Measurements from ENCODE around the gene LPP.

The LPP gene

DNA sequence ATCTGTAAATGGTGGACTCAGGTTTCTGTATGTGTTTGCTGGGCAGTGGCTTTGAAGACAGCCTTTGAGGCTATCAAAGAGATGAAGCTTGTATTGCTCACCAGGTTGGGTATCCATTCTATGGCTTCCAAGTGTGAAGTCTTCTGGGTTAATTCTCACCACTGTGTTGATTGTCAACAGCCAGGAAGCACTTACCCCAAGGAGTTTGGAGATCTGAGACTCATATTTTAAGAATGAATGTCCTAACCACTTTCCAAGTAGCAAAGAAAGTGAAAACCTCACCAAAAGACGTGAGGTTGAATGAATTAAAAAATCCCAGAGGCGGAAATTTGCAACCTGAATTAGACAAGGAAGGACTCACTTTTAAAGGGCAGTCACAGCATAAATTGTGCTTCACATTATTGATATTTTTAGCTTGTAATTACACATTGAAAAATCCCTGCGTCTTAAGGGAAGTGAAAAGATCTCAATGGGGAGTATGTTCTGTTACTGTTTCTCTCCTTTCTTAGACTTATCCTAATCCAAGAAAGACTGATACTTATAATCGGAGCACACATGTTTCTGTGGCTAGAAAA lies 713.8 kb downstream of the LPP start:
- DNase-seq (ENCODE audit: low read depth in 2 of 2) = no peak

DNA sequence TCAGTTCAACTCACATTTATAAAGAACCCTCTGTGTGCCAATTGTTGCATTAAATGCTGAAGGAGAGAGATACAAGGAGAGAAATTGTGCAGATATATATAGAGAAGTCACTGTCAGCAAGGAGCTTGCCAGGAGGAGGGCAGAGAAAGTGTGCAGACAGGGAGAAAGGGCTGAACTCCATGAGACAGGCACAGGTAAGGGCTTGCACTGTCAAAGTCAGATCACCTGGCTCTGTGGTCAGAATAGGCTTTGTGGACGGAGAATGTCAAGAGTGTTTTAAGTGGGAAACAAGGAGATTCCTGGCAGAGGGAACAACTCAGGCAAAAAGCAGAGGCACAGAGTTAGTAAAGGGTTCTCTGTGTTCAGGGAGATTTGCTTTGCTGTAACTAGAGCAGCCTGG lies 714.8 kb downstream of the LPP start:
- DNase-seq (ENCODE audit: low read depth in 2 of 2) = no peak

DNA sequence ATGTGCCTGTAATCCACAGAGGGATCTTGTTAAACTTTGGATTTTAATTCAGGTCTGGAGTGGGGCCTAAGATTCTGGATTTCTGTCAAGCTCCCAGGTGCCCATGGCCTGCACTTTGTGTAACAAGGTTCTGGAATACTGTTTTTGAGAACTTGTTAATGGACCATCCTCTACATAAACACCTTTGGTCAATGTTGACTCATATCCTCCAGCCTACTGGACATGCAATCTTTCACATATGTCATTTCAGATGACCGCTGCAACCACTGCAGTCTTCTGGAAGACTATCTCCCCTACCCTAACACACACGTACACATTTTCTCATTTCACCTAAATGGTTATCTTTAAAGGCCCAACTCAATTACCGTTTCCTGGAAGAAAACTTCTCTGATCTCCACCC lies 715.7 kb downstream of the LPP start:
- no peak for DNase-seq (ENCODE audit: low read depth in 2 of 2)

DNA sequence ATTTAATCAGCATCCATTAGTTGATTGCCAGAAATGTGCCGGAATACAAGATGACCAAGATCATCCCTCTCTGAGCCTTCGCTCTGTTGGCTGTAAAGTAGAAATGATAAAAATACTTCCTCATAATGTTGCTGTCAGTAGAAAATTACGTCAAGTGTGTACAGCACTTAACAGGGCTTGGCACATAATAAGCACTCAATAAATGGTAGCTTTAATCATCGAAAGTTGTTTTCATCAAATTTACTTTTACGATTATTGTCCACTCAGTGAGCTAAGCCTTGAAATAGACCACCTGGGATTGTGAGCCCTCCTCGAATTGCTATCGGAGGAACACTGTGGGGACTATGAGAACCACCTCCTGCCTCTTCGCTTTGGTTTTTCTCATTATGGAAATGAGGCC lies 716.5 kb downstream of the LPP start:
- no peak for DNase-seq (ENCODE audit: low read depth in 2 of 2)

DNA sequence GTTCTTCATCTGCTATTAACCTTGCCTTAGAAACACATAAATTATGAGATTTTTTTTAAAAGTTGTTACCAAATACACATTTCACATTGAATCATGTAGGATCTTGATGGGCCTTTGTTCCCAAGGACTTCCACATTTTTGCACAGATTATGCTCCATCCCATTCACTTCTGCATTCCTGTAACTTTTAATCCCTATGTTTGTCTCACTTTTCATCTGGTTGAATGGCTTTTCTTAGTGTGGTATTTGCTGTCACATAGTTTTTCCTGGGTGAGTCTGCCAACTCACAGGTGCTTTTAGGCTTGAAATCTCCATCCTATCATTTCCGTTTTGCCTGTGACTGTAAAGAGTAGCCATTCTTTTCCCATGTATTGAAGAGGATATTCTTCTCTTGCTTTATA lies 720.6 kb downstream of the LPP start:
- no peak for DNase-seq (ENCODE audit: low read depth in 2 of 2)

DNA sequence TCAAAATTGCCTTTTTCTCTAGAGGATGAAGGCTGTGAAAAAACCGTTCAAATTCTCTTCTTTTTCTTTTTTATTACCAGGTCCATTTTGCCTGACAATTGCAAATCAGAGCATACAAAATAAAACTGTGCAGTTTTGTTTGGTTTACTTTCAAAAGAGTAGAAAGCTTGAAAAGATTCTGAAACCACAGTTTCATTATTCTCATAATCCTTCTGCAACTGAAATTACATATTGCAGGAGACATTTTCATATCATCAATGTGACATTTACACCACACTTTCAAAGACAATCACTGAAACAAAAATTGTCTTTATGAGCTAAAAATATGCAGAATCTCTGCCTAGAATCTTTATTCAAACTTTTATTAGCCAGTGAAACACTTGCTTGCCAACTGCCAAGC lies 721.5 kb downstream of the LPP start:
- DNase-seq (ENCODE audit: low read depth in 2 of 2) = no peak

DNA sequence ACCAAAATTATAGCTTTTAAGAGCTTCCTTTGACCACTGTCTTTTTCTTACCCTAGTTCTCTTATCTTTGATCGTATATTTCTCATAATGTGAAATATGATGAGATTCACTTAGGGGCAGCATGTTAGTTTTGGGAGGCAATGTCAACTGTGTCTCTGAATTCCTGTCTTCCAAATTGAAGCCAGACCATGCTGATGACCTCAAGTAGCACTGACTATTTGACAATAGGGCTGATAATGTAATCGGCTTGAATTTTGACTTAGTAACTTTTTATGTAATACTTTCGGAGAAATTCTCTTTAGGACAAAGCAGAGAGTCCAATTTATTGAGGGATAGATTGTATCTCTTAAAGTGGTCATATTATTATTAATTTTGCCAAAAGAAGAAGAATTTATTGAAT lies 722.4 kb downstream of the LPP start:
- DNase-seq (ENCODE audit: low read depth in 2 of 2) = no peak

DNA sequence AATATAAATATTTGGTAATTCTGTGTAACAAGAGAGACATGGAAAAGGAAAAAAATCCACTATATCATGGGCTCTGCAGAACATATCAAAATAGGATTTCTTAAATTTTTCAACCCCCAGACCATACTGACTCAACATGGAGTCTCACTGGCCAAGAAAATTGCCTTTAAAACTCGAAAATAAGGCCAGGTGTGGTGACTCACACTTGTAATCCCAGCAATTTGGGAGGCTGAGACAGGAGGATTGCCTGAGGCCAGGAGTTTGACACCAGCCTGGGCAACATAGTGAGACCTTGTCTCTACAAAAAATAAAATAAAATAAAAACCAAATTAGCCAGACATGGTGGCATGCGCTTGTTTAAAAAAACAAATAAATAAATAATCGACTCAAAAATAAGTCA lies 723.4 kb downstream of the LPP start:
- no peak for DNase-seq (ENCODE audit: low read depth in 2 of 2)

DNA sequence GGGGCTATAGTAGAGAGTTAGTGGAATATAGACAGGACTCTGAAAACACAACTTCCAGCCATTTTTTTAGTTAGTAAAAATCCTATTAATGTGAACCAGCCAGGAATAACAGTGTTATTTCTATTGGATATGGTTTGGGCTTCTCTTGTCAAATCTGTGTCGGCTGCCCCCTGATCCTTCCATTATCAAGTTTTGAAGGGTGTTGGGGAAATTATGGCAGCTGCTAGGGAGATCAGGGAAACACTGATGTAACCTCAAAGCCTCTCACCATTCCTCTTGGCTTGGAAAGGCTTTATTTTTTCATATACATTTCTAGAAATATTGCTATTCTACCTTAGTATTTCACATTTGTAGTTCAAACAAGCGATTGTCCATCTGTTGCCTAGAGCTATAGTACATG lies 724.1 kb downstream of the LPP start:
- no peak for DNase-seq (ENCODE audit: low read depth in 2 of 2)

DNA sequence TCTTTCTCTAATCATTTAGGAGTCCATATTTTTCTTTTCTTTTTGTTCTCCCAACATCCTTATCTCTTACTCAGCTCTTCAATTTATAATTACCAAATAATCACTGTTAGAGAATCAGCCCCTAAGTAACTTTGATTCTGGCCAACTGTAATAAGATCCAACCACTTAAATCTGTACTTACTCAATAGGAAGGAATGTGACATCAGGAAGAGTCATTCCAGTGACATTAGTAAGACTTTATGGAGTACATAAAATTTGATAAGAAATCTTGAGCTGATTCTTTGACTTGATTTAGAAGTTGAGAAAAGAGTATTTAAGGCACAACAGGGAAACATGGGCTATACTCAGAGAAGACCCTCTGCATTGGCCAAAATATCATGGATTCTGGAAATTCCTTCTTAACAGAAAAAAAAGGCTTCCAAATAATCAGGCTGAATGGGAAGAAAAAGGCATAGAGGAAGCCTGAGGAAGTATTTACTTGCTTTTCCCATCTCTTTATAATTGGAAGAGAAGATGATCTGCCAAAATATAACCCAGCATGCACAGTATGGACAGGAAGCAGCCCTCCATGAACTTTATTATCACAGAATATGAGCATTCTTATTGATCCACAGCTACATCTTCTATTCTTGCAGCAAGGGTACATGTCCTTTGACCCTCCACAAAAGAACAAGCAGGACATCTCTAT lies 728.1 kb downstream of the LPP start:
- DNase-seq (ENCODE audit: low read depth in 2 of 2) = no peak

DNA sequence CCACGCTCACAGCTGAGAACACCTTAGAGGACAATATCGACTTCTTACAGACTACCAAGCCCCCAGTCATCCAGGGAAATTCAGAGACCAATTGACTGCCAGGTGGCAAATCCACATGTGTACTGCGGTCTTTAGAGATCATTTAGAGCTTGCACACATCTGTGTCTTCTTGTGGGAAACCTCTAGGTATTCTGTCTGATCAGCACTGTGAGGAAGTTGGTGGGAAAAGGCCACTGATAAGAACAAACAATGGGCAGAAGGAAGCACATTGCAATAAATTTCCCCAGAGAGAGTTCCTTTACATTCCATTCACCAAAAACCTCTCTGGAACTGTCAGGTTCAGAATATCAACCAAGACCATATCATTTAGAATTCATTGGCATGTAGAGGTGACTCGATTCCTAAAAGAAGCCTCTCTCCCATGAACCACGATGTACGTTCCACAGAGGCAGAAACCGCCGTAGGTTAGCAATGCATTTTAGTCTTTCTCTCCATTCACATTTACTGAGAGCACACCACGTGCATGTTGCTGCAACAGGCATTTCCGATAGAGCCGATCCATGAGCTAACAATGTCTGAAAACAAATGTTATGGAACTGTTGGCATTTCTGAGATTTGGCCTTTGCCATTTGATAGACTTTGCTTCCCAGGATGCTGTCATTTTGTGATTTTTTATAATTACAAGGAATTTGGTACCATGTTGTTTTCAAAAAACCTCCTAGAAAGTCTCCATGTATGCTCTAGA lies 730.5 kb downstream of the LPP start:
- DNase-seq (ENCODE audit: low read depth in 2 of 2) = no peak

DNA sequence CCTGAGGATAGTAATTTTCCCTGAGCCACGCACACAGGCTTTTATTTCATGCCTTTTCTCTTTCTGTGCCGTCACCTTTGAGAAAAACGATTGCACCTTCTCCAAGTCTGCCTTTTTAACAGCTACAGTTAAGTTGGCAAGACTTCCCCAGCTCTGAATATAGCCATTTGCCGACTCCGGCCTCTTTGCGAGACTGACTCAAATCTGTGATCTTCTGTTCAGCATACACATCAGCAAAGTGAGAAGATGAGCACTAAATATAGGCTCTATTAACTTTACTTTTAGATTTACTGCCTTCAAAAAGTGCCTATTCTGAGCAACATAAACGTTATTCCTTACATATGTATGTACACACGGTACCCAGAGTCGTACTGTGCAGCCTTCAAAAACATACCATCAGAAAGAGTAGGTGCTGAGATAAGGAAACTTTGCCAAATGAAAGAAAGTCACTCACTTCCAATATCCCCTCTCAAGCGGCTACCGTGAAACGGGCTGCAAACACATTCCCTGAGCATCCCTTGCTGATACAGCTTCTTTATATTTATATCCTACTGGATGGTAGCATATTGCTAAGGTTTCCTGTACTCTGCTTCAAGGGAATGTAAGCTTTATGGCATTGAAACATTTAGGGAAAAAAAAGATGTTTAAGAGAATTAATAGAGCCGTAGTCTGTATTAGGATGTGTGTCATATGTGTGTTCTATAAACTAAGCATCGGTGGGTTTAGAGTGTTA lies 734.5 kb downstream of the LPP start:
- DNase-seq (ENCODE audit: low read depth in 2 of 2) = no peak

DNA sequence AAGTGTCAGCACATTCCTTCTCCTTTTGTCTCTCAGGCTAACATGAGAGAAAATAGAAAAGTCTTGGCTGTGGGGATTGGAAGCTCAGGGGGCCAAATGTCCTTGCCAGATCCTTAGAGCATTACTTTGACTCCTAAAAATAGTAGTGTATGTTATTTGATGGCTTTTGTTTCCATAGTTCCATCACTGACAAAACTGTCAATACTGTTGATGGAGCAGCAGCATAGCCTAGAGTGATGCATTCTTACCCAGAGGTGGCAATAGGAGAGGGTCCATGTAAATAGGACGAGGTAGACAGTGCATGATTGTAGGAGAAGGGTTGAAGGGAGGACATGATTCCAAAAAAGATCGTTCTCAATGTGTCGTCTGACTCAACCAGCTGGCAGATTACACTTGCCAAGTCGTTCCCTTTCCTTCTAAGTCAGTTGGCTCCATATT lies 735.1 kb downstream of the LPP start:
- no peak for DNase-seq (ENCODE audit: low read depth in 2 of 2)

DNA sequence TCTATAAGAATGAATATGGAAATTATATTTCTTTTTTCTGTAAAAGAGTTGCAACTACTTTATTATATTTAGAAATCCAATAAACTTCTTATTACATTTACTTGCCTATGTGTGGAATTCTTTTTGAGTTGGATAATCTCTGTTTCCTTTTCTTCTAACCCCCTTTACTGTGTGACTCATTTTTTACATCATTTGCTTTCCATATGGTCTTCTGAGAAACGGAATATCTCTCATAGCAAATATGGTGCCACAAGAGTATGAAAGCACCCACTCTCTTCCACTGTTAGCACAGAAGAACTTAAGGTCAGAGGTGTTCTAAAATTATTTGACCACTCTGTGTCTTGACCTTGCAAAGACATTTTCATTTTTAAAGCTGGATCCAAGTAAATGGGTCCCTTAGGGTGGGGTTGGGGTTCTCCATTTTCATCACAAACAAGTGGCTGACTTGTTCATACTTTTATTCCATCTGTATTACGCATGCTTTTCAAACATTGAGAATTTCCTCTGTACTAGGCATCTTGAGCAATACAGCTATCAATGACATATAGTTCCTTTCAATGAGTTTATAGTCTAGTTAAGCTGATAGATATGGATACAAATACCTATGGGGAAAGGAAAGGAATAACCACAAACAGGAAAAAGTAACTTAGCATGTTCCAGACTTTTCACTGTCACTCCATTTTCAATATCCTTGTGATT lies 736.8 kb downstream of the LPP start:
- no peak for DNase-seq (ENCODE audit: low read depth in 2 of 2)

DNA sequence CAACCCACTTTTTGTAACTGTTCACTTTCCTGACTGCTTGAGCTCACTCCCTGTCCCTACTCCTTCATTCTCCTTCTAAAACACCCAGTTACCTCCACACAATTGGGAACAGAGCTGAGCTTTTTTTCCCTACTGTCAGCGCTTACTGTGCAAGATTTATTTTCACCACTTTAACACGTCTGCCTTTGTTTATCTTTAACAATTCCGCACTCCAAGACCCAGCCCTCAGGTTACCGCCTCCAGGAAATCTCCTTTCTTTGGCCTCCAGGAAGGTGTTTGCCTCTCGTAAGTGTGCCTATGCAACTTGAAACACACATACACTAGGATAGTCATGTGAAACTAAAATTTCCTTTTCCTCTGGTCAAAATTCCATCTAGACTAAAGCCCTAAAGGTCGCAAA lies 745.9 kb downstream of the LPP start:
- no peak for DNase-seq (ENCODE audit: low read depth in 2 of 2)

DNA sequence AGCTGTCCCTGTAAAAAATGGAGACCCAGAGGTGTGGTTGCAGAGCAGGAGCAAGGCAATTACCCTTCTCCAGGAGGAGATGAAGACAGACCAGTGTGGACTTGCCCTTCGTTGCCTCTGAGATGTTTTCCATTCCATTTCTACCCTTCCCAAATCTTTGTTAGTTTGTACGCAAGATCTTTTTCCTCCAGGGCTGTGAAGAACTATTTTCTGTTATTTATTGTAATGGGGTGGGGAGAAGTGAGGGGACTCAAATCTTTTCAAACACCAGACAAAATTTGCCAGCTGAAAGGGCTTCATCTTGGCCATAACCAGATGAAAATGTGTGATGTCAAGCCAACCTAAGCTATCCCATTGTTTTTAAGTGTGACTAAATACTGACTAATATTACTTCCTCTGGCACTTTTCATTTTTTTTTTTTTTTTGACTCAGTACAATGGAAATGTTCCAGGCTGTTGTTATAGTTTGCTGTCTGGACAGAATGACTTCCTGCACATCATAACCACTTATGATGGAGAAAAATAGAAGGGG lies 746.5 kb downstream of the LPP start:
- no peak for DNase-seq (ENCODE audit: low read depth in 2 of 2)

DNA sequence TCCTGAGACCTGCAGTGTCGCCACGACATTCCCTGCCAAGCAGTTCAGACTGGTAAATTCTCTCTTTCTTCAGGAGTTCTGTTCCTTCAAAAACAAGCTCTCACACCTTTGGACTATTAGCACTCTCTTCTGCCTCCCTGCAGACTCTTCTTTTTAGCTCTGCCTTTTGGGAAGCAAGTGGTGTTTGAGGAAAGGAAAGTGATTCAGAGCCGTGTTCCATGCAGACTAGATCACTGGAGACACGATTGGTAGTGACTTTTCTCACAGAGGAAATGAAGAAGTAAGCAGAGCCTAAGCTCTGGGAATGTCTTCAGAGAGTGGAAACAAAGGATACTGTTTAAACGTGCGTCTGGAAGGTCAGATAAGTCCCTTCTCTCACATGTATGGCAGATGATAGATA lies 747.2 kb downstream of the LPP start:
- DNase-seq (ENCODE audit: low read depth in 2 of 2) = no peak

DNA sequence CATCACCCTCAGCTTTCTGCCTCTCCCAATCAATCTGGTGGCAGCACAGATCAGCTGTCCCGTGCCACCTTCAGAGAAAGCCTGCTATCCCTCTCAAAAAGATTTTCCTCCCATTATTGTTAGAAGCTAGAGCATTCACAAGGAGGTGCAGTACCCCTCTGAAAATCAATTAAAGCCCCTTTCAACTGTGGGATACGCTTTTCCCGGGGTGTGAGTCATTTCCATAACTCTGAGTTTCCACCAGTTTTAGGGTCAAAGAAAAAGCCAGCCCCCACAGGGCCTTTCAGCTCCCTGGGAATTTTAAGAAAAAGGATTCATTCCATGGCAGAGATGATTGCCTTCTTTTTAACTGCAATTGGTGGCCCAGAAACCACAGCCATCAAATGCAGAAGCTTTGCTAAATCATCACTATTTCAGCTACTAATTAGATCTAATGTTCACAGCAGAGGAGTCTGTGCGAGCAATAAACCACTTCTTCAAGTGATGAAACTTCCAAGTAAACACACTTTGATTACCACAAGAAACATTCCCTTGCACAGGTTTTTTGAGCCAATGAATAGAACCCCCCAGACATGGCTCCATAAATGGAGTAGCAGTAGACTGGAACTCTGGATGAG lies 747.8 kb downstream of the LPP start:
- DNase-seq (ENCODE audit: low read depth in 2 of 2) = no peak

DNA sequence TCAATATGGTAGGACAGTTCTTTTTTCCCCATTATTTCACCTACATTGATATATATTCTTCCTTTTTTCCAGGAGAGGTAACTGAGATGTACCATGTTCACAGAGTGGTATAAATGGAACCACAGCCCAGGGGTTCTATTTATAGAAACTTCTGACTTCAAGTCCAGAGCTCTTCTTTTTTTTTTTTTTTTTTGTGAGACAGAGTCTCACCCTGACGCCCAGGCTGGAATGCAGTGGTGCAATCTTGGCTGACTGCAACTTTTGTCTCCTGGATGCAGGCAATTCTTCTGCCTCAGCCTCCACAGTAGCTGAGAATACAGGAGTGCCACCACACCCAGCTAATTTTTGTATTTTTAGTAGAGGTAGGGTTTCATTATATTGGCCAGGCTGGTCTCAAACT lies 750.7 kb downstream of the LPP start:
- no peak for DNase-seq (ENCODE audit: low read depth in 2 of 2)

DNA sequence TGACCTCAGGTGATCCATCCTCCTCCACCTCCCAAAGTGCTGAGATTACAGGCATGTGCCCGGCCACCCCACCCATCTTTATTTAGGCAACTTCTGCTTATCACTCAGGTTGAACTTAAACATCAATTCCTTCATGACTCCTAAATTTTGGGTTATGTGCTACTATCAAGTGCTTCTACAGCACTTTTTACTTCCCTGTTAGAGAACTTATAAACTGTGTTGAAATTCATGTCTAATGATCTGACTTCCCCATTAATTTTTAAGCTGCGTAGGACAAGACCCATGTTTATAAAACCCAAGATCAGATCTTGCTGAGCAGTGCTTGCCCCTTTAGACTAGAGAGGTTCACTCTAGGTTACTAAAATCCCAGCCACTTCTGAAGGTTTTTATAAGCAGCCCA lies 751.6 kb downstream of the LPP start:
- DNase-seq (ENCODE audit: low read depth in 2 of 2) = no peak

DNA sequence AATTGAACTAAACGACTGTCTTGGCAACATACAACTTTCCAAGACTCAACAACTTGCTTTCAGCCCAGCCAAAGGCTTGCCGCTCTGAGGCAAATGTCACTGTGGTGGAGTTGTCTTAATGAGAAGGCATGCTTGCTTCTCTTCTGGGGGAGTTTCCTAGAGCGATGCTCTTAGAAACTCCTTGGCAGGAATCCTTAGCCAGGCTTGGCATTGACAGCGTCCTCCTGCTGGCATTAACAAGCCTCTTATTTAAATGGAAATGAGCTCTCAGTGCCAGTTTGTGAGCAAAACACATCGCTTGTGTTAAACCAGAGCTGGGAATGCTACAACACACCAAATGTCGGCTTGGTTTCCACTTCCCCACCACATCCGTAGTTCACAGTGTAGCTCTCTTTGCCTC lies 752.3 kb downstream of the LPP start:
- DNase-seq (ENCODE audit: low read depth in 2 of 2) = no peak
